Panc1 (cell line): ENCODE measurements around the gene SPEG. TPM values are rescaled to one million over a fixed set of nuclear protein-coding genes. Genes with fewer than 3 reads are reported as not detected.

Experiments used
- ATAC-seq: fragments of 200-7000 bp; cut with Tn5 transposase; 2 replicates; pipeline ENCODE4 v1.9.1; 2020; ENCODE audit warnings: mild to moderate bottlenecking, moderate library complexity
- BruUV-seq: library from RNA; stranded (reverse); fragments of 400-500 nt; replicated peaks from 2 replicates; lab custom pipeline; 2021; lab: Mats Ljungman, UMichigan
- CTCF ChIA-PET: fragments of 300-600 bp; sonication (Branson Sonifier 250); formaldehyde crosslinking; loops from one replicate; lab custom pipeline; 2022; ENCODE audit warnings: antibody characterized with exemption; lab: Charles Lee
- POLR2A ChIA-PET: fragments of 300-600 bp; sonication (Branson Sonifier 250); formaldehyde crosslinking; loops from one replicate; lab custom pipeline; 2022; ENCODE audit warnings: antibody characterized with exemption; lab: Charles Lee
- DNase-seq: peaks from one replicate; pipeline ENCODE4 v3.0.0-alpha.2; 2010; ENCODE audit warnings: low read depth, low spot score
- H3K27ac ChIP-seq: 2 replicates; pipeline ENCODE4 v1.5.1; 2011; ENCODE audit warnings: mild to moderate bottlenecking, low read length, inconsistent platforms
- H3K27me3 ChIP-seq: fragments of 200-500 bp; sonication (Bioruptor generic); 2 replicates; pipeline ENCODE4 v1.6.0; 2014; ENCODE audit warnings: low read length, inconsistent platforms; ENCODE audit not compliant: control insufficient read depth, insufficient read depth
- H3K36me3 ChIP-seq: fragments of 200-500 bp; sonication (Bioruptor generic); 2 replicates; pipeline ENCODE4 v1.5.1; 2014; ENCODE audit warnings: inconsistent platforms, mild to moderate bottlenecking, low read length, moderate library complexity; ENCODE audit not compliant: control insufficient read depth, insufficient read depth
- H3K4me1 ChIP-seq: 2 replicates; pipeline ENCODE4 v1.5.1; 2011; ENCODE audit warnings: inconsistent platforms, mild to moderate bottlenecking, low read length, moderate library complexity; ENCODE audit not compliant: control insufficient read depth, insufficient read depth
- H3K4me3 ChIP-seq, 2 experiments: 2 replicates each; pipeline ENCODE4 v1.5.1; 2011 to 2012; ENCODE audit warnings: low read depth in 2 of 2, low read length in 2 of 2, mild to moderate bottlenecking in 2 of 2, inconsistent platforms in 1 of 2, moderate library complexity in 1 of 2
- H3K9me3 ChIP-seq: fragments of 200-500 bp; sonication (Bioruptor generic); 2 replicates; pipeline ENCODE4 v1.5.1; 2014; ENCODE audit warnings: low read depth, mild to moderate bottlenecking, inconsistent platforms, low read length, moderate library complexity; ENCODE audit not compliant: control insufficient read depth, insufficient read depth
- CTCF ChIP-seq: fragments of 450-650 bp; IDR thresholded peaks from 2 replicates; pipeline ENCODE4 v1.5.1; 2017; ENCODE audit warnings: mild to moderate bottlenecking
- POLR2AphosphoS5 ChIP-seq: IDR thresholded peaks from 2 replicates; pipeline ENCODE4 v1.6.1; 2012; ENCODE audit warnings: mild to moderate bottlenecking, low read depth, low read length, moderate library complexity
- REST ChIP-seq, 2 experiments: IDR thresholded peaks; 2 replicates each; pipeline ENCODE4 v1.6.1; 2011 to 2012; ENCODE audit warnings: low read depth in 2 of 2, control low read depth in 1 of 2, low read length in 1 of 2, mild to moderate bottlenecking in 1 of 2, moderate library complexity in 1 of 2; ENCODE audit not compliant: insufficient read depth in 1 of 2
- SIN3A ChIP-seq: IDR thresholded peaks from 2 replicates; pipeline ENCODE4 v1.6.1; 2012; ENCODE audit warnings: low read depth, mild to moderate bottlenecking, low read length, moderate library complexity, borderline replicate concordance; ENCODE audit not compliant: insufficient read depth
- TCF7L2 ChIP-seq: IDR thresholded peaks from 2 replicates; pipeline ENCODE4 v1.6.1; 2011; ENCODE audit warnings: mild to moderate bottlenecking, low read depth, low read length, inconsistent platforms
- in situ Hi-C: cut with HindIII; loops from 2 replicates; pipeline ENCODE4 v1.10.0; 2016; ENCODE audit warnings: low sequenced_read_pairs, low pct_unique_long_range_greater_than_20kb
- intact Hi-C: fragments of 100-400 bp; cut with micrococcal nuclease; formaldehyde crosslinking; loops from one replicate; pipeline ENCODE4 v1.10.0; 2022; ENCODE audit not compliant: unreplicated experiment
- total RNA-seq: library from RNA; stranded (reverse); gene quantifications from one replicate; pipeline ENCODE4 v1.2.1, GENCODE V29; 2021; ENCODE audit not compliant: unreplicated experiment

Gene SPEG
- total RNA-seq, 1 experiment from 2014 or later, result 3.4 TPM

- DNase-seq, result no peak
- TF ChIP-seq SIN3A (no peak), POLR2AphosphoS5 (no peak), CTCF (no peak), REST (IDR thresholded peaks at IDR 0.05; ENCODE audit: insufficient read depth in 1 of 2, low read depth in 2 of 2, low read length in 1 of 2) (no peak), TCF7L2 (no peak)
- ChIA-PET POLR2A (interaction anchor here (0.6 kb wide), 1 partner anchor 97 kb away, joined by 6 read pairs; no protein-coding TSS in a partner anchor), CTCF (interaction anchor here (0.5 to 1.3 kb wide), 6 partner anchors 90 to 510 kb away, joined by 3 to 12 read pairs (median 4); no protein-coding TSS in a partner anchor)
- Histone ChIP-seq H3K27ac (no peak overlapping the region), H3K4me1 (peaks cover 9% of the 10 kb centered on the region; the same call in 1 of the 2 replicates), H3K9me3 (no peaks in the 10 kb centered on the region), H3K27me3 (no peaks in the 10 kb centered on the region), H3K4me3 (no peak overlapping the region), H3K36me3 (0 out of 2 replicates have a peak, but pooled peaks cover 2% of the 10 kb centered on the region)
- in situ Hi-C loops (no loop called here), intact Hi-C loops (loop anchor here (5.0 kb wide), 1 partner anchor 86 kb away; the partner anchor contains the start of gene SLC4A3)
- BruUV-seq, result TSS peak; percentile 71
- no peak for ATAC-seq
Observed at GRCh38 chr2:219540784-219541504, 106.3 kb downstream of the SPEG start.

GRCh38 chr2:219541611-219542180 is 107.1 kb downstream of the SPEG start:
- POLR2A ChIA-PET, result no interaction called here
- DNase-seq (peak; percentile 68), ATAC-seq (peak; percentile 72)
- TF ChIP-seq CTCF (peak; percentile 100), POLR2AphosphoS5 (no peak)
- intact Hi-C loops, result loop anchor here (2.0 to 5.0 kb wide), 2 partner anchors 86 to 147 kb away; partner anchors contain the start of gene SLC4A3
- BruUV-seq, result no TSS peak
- in situ Hi-C loops, result no loop called here
- no peak overlapping the region for H3K27ac ChIP-seq
- H3K4me1 ChIP-seq, result peaks cover 9% of the 10 kb centered on the region; the same call in 1 of the 2 replicates
- H3K9me3 ChIP-seq, result no peaks in the 10 kb centered on the region
- 0 out of 2 replicates have a peak, but pooled peaks cover 2% of the 10 kb centered on the region for H3K36me3 ChIP-seq
- H3K27me3 ChIP-seq, result no peaks in the 10 kb centered on the region
- CTCF ChIA-PET, result interaction anchor here (0.5 to 1.3 kb wide), 7 partner anchors 11 to 510 kb away, joined by 3 to 12 read pairs (median 4); no protein-coding TSS in a partner anchor
- peak overlapping the region; percentile 26 to 49 for H3K4me3 ChIP-seq
